Astrocyte of the cerebellum (primary cell): Measurements from ENCODE around the gene PADI2.

ENCODE experiments used
- DNase-seq: peaks from one replicate; pipeline ENCODE4 v3.0.0-alpha.2; 2011; ENCODE audit warnings: low read depth
- H3K4me3 ChIP-seq: 2 replicates; pipeline ENCODE4 v1.5.1; 2011; ENCODE audit warnings: mild to moderate bottlenecking, low read depth, low read length, moderate library complexity
- in situ Hi-C: cut with HindIII; loops from 2 replicates; pipeline ENCODE4 v1.10.0; 2017; ENCODE audit warnings: low sequenced_read_pairs
- TF ChIP-seq, protein P1 (sequence below): IDR thresholded peaks from 2 replicates; pipeline ENCODE4 v1.5.1; 2012; ENCODE audit warnings: low read length, low read depth, moderate library complexity, mild to moderate bottlenecking; ENCODE audit errors: missing control alignments

Gene PADI2

DNA sequence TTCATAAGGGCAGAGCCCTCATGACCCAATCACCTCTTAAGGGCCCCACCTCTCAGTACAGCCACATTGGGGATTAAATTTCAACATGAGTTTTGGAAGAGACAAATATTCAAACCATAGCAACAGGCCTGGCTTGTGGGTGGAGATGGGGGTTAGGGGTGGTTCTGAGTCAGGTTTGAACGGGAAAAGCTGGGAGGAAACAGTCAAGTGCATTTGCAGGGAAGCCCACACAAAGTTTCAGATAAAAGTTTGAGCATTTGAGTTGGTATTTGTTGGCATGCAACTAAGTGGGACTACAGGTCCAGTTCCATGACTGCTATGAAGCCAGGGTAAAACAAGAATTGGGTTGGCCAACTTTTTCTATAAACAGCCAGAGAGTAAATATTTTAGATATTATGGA, 21.0 kb upstream of the PADI2 start:
- no peak for DNase-seq
- TF ChIP-seq, protein P1, sequence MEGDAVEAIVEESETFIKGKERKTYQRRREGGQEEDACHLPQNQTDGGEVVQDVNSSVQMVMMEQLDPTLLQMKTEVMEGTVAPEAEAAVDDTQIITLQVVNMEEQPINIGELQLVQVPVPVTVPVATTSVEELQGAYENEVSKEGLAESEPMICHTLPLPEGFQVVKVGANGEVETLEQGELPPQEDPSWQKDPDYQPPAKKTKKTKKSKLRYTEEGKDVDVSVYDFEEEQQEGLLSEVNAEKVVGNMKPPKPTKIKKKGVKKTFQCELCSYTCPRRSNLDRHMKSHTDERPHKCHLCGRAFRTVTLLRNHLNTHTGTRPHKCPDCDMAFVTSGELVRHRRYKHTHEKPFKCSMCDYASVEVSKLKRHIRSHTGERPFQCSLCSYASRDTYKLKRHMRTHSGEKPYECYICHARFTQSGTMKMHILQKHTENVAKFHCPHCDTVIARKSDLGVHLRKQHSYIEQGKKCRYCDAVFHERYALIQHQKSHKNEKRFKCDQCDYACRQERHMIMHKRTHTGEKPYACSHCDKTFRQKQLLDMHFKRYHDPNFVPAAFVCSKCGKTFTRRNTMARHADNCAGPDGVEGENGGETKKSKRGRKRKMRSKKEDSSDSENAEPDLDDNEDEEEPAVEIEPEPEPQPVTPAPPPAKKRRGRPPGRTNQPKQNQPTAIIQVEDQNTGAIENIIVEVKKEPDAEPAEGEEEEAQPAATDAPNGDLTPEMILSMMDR: no peak
- H3K4me3 ChIP-seq: no peak overlapping the region
- in situ Hi-C loops: no loop called here

DNA sequence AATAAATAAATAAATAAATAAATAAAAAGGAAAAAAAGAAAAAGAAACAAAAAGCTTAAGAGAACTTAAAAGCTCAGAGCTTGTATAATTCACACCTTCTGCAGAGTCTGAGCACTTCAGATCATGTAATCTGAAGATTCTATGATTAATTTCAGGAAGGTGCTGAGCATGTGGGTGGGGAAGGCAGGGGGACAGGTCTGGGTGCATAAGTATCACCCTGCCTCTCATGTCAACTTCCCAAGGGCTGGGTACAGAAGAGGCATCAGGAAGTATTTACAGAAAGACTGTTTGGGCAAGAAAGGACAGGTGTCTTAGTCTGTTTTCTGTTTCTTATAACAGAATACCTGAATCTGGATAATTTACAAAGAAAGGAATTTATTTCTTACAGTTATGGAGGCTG, 20.4 kb upstream of the PADI2 start:
- DNase-seq: no peak
- in situ Hi-C loops: no loop called here
- H3K4me3 ChIP-seq: no peak overlapping the region
- TF ChIP-seq, protein P1: no peak

DNA sequence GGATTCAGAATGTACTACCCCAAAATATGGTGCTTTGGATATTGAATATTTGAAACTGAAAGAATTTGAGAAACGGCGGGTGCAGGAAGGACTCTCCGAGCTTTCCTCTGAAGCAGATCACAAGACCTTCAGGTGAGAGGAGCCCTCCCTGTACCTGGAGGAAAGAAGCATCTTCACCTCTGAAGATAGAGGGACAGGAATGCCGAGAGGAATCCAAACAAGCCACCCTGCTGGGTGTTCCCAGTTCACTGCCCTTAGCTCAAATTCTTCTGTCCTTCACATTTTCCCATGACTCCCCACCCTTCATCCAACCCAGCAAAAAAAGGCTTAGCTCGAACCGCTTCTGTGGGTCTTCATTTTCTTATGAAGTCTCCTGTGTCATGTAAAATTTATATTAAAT, 18.2 kb upstream of the PADI2 start:
- DNase-seq: no peak
- H3K4me3 ChIP-seq: no peak overlapping the region
- in situ Hi-C loops: no loop called here
- TF ChIP-seq, protein P1: no peak

DNA sequence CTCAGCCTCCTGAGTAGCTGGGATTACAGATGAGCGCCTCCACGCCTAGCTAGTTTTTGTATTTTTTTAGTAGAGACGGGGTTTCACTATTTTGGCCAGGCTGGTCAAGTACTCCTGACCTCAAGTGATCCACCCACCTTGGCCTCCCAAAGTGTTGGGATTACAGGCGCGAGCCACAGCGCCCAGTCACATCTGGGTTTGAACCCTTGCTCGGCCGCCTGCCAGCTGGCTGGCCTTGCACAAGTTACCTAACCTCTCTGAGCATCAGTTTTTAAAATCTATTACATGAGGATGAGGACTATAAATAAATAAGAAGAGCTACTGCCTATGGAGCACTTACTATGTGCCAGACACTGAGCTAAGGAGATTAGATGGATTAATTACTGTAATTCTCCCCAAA, 17.7 kb upstream of the PADI2 start:
- no peak overlapping the region for H3K4me3 ChIP-seq
- TF ChIP-seq, protein P1: no peak
- in situ Hi-C loops: no loop called here
- DNase-seq: no peak

DNA sequence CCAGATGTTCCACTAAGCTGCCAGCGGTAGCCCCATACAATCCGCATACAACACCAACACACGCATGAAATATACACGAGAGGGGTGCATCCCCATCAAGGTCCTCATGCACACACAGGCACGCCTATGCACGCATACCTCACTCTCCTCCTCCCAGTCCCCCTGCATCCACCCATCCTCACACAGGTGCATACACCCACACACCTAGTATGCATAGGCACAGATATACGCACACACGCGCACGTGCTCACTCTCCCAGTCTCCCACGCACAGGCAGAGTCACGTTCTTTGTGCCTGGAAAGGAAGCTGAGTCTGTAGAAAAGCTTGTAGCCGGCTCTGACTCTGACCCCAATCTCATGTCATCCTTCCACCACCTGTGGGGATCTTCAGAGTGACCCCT, 16.9 kb upstream of the PADI2 start:
- in situ Hi-C loops: no loop called here

DNA sequence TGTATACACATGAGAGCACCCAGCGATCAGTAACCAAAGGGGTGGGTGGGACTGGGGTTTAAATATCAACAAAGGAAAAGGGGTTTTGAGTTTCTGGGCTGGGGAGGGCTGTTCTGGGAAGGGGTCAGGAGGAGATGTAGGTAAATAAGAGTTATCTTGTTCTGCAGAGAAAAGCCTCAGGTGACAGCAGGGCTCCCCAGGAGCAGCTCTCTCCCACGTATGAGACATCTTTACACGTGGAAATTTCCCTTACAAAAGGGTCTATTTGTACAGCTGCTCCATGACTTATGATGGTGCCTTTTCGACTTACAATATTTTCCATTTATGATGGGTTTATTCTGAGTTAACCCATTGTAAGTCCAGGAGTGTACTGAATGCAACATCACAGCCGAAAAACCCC, 16.3 kb upstream of the PADI2 start:
- DNase-seq: no peak
- in situ Hi-C loops: no loop called here

More for the DNA sequence above, 16.9 kb upstream of the PADI2 start:
- DNase-seq: no peak
- H3K4me3 ChIP-seq: no peak overlapping the region
- TF ChIP-seq, protein P1: no peak

More for the DNA sequence above, 16.3 kb upstream of the PADI2 start:
- no peak overlapping the region for H3K4me3 ChIP-seq
- TF ChIP-seq, protein P1: no peak
